ENCODE results near the gene GPALPP1.

DNA sequence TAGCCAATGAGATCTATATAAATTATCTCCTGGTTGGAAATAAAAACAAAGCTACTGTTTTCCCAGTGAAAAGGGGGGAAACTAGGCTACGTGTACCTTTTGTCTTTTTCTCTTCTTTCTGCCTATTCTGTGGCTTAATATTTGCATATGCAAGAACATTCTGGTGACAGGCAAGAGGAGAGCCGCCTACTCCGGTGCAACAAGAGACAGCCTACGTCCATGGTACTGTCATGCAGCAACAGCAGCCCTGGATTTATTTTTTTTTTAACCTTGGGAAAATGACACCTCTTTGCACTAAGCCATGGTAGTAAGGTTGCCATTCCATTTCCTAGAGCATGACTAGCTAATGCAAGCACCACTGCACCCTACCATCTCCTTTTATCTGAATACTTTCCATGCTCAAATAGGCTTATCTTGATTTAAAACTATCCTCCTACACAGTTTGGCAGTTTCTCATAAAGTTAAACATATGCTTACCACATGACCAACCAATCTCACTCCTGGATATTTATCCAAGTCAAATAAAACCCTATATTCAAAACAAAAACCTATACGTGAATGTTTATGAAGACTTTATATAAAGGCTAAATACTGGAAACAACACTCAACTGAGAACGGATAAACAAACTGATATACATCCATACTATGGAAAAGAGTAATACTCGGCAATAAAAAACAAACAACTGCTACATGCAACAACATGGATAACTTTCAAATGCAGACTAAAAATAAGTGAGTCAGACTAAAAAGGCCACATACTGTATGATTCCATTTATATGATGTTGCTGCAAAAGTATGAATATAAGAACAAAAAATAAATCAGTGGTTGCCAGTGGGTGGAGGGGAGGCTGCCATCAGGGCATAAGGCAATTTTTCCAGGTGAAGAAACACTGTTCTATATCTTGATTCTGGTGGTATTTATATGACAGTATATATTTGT lies 17.4 kb upstream of the GPALPP1 start:
- TF ChIP-seq POLR2AphosphoS5 (IDR thresholded peaks at IDR 0.05; ENCODE audit: low read depth, low read length), result no peak
- TF ChIP-seq, protein P1, sequence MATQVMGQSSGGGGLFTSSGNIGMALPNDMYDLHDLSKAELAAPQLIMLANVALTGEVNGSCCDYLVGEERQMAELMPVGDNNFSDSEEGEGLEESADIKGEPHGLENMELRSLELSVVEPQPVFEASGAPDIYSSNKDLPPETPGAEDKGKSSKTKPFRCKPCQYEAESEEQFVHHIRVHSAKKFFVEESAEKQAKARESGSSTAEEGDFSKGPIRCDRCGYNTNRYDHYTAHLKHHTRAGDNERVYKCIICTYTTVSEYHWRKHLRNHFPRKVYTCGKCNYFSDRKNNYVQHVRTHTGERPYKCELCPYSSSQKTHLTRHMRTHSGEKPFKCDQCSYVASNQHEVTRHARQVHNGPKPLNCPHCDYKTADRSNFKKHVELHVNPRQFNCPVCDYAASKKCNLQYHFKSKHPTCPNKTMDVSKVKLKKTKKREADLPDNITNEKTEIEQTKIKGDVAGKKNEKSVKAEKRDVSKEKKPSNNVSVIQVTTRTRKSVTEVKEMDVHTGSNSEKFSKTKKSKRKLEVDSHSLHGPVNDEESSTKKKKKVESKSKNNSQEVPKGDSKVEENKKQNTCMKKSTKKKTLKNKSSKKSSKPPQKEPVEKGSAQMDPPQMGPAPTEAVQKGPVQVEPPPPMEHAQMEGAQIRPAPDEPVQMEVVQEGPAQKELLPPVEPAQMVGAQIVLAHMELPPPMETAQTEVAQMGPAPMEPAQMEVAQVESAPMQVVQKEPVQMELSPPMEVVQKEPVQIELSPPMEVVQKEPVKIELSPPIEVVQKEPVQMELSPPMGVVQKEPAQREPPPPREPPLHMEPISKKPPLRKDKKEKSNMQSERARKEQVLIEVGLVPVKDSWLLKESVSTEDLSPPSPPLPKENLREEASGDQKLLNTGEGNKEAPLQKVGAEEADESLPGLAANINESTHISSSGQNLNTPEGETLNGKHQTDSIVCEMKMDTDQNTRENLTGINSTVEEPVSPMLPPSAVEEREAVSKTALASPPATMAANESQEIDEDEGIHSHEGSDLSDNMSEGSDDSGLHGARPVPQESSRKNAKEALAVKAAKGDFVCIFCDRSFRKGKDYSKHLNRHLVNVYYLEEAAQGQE (IDR thresholded peaks at IDR 0.05; ENCODE audit: insufficient read depth in 1 of 2, low read depth in 2 of 2, low read length in 2 of 2), result no peak
- no peak for TF ChIP-seq TAF1 (IDR thresholded peaks at IDR 0.05; ENCODE audit: borderline replicate concordance, insufficient read depth, low read length)
